HG03135 (cell line): ENCODE data around the gene RRBP1.
"Not testable (repeated sequence)": the region's sequence is repeated elsewhere in the genome, so short reads cannot be mapped to it uniquely, and the experiment has no call there.

Source experiments
- ATAC-seq: cut with Tn5 transposase; IDR thresholded peaks from one replicate; pipeline ENCODE4 v1.9.1; 2021; ENCODE audit warnings: mild to moderate bottlenecking, moderate library complexity; ENCODE audit not compliant: unreplicated experiment

The RRBP1 gene

DNA sequence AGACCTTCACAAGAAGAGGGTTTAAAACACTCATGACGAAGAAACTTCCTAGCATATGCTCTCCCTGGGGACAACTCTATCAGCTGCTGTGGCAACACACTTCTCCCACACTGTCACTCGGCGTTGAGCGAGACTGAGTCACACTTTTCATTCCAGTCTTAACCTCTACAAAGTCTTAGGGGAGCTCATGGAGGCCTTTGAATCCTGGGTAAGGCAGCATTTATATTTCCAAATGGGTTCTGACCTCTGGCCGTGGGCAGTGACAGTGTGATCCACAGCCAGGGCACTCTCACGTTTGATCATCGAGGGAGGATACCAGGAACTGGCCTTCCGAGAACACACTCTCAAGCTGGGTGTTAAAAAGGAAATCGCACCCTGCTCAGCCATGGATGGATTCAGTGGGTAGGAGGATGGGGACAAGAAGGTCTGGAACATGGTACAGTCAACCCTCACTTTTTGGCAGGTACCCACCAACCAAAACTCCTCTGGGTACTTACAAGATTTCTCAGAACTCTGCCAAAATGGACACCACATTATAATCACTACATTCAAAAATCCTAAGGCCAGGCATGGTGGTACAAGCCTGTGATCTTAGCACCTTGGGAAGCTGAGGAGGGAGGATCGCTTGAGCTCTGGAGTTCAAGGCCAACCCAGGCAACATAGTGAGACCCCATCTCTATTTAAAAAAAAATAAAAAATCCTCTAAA, 19.6 kb downstream of the RRBP1 start:
- no peak for ATAC-seq

DNA sequence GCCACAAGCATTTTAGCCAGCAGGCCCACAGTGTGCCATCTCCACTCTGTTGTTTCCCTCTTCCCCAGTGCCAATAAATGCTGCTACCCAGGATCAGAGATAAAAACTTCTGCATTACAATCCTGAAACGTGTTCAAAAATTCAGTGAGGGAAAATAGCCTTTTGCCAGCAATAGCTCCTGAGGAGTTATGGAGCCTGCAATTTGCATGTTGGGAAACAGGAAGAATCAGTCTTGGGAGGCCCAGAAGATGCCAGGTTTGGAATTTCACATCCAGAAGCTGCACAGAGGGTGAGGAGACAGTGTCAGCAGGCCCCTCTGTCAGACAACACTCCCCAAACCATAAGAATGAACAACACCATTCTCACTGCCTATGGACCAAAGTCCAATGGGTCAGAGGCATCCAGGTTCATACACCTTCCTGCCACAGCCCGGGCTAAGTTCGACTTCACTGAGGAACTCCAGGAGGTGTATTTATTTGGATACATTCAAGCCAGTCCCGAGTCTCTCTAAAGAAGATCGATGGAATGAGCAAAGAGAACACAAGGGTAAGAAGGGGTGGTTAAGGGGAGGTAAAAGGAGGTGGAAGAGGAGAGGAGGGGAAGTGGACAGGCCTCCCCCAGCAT, 20.8 kb downstream of the RRBP1 start:
- no peak for ATAC-seq

DNA sequence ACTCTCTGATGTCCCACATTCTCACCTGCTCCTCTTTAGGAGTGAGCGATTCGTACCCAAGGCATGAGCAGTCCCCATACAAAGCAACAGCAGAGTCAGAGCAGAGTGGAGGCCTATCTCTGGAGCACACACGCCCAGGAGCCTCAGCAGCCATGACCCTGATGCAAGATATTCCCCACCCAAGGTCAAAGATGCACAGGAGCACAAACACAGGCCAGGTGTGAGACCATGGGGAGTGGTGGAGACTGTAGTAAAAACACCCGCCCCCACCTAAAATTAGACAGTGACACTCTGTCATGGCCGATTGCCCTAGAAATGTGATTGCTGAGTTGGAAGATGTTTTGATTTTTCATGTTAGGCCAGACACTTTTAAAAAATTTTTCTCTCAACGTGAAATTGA, 21.4 kb downstream of the RRBP1 start:
- no peak for ATAC-seq

DNA sequence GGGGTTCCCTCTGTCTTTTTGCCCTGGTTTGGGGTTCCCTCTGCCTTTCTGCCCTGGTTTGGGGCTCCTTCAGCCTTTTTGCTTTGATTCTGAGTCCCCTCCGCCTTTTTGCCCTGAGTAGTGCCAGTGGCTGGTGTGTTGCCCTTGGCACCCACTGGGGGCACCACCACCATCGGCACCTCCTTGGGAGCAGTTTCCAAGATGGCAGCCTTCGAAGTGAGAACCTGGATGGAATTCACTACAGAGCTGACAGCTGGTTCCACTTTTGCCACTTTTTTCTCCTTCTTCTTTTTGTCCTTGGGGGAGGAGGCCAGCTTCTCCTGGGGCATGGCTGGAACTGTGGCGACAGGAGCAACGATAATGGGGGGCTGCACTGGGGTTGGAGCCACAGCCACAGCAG, 22.2 kb downstream of the RRBP1 start:
- ATAC-seq: no peak

DNA sequence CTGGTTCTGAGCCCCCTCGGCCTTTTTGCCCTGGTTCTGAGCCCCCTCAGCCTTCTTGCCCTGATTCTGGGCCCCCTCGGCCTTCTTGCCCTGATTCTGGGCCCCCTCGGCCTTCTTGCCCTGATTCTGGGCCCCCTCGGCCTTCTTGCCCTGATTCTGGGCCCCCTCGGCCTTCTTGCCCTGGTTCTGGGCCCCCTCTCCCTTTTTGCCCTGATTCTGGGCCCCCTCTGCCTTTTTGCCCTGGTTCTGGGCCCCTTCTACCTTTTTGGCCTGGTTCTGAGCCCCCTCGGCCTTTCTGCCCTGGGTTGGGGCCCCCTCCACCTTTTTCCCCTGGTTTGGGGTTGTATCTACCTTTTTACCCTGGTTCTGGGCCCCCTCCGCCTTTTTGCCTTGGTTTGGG, 22.7 kb downstream of the RRBP1 start:
- not testable (repeated sequence) for ATAC-seq

DNA sequence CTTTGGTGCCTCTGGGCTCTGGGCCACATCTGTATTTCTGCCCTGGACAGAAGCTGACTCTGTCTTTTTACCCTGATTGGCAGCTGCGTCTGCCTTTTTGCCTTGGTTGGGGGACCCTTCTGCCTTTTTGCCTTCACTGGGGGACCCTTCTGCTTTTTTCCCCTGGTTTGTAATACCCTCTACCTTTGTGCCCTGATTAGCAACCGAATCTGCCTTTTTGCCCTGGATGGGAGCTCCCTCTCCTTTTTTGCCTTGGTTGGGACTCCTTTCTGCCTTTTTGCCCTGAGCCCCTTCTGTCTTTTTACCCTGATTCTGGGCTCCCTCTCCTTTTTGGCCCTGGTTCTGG, 23.4 kb downstream of the RRBP1 start:
- no peak for ATAC-seq

DNA sequence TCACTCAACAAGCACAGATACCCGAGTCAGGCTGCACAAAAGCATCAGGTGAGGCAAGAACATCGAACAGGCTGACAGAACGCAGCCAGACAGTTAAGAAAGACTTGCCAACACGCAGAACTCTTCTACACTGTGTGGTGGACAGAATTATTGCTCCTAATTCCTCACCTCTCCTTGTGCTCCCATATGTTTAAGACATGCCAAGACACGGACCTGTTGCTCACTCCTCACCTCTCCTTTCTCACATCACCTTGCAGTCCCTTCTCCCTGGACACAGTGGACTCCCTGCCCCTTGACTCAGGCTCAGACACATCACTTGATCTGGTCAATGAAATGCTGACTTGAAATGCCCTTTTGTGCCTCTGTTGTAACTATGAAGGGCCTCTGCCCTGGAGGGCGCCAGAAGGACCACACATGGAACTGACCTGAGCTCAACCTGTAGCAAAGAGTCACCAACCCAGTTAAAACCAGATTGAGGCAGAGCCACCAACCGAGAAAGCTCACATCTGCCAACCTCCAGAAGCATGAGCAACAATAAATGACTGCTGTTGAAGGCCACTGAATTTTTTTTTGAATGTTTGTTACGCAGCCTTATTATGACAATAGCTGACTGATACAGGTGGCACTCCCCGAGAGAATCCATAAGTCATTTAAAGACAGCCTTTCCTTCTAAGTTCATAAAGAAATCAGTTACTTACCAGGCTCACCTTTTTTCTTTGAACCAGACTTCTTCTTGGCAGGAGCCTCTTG, 24.0 kb downstream of the RRBP1 start:
- no peak for ATAC-seq

DNA sequence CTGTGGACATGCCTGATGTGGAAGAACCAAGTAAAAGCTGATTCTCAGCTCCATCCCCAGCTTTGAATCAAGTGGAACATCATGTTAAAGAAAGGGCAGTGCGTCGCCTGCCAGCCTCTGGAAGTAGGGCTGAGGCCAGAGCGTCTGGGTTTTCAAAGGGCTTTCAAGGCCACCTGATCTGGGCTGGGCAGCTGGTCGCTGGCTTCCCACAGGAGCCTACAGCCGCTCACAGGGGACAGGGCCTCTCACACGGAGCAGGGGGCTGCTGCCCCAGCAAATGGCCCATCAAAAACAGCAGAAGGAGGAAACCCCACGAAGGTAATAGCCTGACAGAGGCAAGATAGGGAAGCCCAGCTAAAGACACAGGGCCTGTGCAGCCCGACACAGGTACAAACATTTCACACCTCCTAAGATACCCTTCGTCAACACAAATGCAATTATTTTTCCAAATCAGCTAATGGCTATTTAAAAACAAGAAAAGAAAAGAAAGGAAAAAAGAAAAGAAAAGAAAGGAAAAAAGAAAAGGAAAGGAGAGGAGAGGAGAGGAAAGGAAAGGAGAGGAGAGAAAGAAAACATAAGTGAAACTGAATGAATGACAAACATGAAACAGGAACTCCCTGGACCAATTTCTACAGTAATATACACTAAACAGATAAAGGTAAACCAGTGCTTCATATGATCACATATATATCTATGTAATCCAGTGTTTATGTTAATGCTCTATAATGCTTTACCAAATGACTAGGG, 24.8 kb downstream of the RRBP1 start:
- no peak for ATAC-seq

DNA sequence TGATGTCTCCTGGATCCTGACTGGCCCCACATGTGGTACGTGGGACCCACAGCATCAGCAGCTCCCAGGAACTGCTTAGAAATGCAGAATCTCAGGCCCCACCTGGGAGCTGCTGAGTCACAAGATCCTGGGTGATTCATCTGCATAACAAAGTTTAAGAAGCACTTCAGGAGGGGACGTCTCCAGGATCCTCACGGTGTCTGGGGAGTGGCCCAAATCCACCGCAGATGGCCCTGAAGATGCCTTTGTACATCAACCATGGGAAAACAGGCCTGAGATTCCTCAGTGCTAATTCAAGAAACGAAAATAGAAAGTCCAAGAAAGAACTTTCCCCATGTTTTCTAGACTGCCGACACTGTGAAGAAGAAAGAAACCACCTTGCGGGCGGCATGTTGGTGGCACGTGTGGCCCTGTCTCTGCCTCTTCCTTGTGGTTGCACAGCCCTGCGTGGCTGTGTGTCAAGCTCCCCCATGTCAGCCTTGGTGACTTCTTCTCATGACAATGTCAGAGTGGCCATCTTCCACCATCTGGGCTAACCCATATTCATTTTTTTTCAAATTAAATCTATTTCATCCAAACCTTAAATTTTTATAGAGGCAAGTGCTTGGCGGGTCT, 26.1 kb downstream of the RRBP1 start:
- no peak for ATAC-seq

DNA sequence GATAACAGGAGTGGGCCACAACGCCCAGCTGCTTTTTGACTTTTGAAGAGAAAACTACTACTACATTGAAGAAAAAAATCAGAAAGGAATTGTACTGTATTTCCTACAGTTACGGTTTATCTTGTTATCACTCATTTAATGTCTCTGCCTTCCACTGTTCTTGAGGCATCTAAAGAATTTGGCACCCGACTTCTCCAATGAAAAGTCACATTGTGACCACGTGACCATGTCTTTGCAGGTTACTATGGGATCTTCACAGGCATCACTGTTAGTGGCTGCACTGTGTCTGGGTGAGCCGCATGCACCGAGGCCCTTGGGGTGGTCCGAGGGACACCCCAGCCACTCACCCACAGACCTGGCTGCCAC, 26.8 kb downstream of the RRBP1 start:
- no peak for ATAC-seq

DNA sequence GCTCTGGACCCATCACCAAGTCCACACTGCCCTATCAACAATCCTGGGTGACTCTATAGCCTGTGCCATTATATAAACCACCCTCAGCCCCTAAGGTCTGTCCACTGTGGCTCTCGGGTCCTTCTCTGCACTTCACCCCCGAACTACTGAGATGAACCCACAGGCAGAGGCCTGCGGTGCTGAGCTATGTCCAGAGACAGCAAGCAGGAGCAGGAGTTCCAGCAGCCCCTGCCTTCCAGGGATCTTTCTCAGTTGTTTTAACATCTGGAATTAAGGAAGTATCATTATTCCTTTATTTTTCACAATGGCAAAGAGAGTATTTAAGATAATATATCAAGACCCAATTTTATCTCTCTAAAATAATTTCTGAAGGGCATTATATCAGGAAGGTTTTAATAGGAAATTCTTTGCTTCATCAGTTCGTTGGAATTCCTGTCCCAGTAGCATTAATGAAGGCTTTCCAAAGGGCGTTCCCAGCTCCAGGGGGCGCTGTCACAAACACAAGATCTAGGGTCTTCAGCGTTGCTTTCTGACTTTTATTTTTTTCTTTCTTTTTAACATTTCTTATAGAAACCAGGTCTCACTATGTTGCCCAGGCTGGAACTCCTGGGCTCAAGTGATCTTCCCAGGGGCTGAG, 27.3 kb downstream of the RRBP1 start:
- no peak for ATAC-seq

DNA sequence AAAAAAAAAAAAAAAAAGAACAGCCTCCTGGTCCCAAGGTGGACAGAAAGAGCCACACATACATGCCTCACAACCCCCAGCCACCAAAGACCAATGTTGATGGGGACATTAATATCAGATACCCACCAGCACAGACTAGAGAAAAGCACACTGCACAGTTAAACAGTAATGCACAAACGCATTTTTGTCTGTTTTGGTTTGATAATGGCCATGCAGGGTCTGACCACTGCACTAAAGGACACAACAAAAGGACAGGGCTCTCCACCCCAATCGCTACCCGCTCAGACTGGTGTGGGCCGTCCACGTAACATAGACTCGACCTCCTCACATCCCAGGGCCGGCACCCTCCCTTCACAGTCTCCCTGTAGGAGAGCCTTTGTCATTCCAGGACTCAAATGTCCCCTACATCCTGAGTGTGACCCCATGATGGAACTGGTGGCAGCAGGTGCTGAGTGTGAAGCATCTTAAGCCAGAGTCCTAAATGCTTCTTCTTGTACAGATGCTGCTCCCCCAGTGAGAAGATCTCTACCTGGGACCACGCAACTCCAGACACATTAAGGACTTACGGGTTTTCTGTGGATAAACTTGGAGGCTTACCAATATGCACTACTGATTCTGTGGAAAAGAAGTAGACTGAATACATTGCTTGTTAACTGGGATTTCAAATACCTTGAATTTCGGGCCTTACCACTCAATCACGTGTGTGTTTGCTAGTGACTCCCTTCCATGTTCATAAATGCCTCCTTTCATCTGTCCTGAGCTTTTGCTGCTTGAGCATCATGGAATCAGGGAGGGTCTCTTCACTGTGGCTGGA, 28.0 kb downstream of the RRBP1 start:
- ATAC-seq: no peak

DNA sequence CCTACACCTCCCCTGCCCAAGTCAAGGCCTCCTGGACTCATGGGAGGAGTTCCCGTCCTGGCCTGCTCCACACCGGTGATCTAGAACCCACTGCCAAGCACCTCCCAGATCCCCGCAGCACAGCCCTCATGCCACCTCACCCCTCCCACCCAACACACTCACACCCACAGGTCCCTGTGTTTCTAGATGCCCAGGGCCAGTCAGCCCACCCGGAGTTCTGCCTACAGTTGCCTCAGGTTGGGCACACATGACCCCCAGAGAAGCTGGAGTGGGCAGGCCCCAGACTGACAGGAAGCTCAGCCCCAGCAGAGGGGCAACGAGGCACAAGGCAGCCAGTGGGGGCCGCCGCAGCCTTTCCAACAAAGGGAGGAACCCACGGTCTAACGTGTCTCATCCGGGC, 29.6 kb downstream of the RRBP1 start:
- no peak for ATAC-seq

DNA sequence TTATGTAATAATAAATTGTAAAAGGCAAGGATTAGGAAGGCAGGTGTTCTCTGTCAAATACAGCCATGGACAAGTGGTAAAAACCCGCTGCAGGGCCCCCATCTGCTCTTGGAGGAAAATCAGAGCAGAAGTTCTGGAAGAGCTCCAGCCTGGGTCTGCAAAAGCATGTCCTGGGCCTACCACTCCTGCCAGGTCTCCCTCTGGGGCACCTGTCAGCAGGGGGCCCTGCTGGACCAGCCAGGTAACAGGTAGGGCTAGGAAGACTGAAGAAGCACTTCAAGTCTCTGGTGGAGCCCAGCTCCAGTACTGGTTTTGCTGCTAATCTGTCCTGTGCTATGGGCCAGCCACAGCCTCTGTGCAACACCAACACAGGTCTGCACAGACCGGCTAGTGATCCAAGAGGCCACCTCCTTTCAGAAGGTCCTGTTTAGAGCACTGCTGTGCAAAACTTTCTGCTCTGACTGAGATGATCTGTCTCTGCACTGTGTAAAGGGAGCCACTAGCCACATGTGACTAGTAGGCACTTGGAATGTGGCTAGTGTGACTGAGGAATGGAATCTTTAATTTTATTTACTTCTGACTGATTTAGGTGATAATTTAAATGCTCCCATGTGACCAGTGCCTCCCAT, 30.2 kb downstream of the RRBP1 start:
- ATAC-seq: no peak

DNA sequence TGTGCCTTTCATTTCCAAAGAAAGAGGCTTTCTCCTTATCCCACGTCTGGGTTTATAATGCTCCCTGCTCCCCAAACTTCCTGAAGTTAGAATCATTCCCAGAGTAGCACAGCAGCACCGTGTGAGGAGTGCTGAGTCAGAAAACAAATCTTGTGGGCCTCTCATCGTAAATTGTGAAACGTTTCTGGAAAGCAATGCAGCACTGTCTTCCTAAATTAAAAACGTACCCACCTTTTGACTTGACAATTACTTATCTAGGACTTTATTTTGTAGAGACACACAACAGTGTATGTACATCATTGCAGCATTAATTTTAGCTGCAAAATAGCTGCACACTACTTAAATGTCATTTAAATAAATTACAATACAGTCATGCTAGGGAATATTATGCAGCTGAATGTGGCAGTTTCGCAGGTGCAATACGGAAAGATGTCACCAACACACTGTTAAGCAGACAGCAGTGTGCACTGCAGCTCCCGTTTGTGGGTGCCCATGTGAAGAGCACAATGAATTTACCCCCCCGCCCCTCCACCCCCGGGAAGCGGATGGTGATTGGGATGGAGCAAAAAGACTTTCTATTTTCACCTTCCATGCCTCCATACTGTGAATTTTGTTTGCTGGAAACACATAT, 30.8 kb downstream of the RRBP1 start:
- ATAC-seq: no peak

DNA sequence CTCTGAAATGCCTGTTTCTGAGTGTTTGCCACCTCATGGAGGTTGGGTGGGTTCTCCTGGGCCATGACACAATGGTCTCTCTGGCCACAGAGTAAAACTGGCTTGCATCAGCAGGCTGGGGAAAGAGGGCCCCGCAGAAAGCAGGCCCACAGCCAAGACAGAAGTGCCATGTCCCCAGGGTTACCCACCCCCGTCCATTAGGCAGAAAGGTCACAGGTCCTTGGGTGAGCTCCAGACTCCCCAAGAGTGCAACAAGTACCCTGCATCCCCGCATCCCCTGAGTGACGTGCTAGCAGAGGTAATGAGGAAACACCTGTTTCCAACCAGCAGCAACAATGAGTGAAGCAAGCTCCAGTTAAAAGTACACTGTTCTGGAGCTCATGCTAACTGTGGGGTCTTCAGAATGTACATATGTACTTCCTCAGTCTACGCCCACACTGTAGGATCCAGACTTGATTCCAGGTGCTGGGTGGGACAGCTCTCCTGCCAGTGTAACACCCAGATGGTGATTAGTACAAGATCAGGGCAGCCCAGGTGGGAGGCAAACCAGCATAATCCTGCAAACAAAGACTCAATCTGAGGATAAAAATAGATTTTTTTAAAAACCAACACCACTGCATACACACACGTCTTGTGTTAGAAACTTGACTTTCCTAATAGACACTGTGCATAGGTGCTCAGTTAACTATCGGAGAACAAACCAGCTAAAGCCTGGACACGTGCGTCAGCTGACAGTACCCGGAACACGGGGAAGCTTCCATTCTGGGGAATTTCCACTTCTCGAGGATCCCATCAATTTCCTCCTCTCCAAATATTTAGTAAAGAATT, 31.5 kb downstream of the RRBP1 start:
- ATAC-seq: no peak

DNA sequence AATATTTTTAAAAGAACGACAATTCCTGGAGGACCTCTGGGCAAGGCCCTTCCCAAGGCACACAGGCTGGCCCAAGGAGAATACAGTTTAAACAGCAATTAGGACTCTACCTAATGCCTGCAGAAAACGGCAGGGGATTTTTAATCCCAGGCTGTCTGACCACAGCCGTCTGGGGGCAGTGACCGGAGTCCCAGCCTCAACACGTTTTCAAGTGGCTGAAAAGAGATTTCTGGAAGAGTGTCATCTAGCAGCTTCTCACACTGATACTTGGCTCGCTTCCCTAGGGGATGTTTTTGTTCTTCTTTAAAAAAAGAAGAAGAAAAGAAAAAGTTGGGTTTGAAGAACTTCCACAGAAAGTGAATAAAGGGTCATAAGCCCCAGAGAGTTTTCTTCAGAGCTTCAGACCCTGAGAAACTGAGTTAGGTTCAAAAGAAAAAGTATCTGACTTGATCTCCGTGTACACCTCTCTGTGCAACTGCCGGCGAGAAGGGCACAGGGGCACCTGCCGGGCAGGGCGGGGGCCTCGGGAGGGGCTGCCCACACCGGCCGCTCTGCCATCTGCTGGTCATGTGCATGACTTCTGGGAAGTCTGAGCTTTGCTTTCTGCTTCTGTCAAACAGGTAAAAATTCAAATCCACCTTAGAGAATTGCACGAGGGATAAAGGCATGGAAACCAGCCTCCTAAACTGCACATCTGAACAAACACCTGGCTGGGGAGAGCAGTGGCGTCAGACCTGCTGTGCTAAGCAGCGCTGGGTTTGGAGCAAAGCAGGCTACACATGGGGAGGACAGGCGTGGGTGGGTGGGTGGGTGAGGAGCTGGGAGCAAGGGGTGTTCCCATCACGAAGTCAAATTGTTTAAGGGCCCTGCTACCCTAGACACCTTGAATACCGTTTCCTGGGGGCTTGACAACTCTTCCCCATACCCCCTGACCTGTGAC, 33.0 kb downstream of the RRBP1 start:
- ATAC-seq: no peak
